Activated CD4-positive, CD25-positive, alpha-beta regulatory T cell treated with anti-CD3 and anti-CD28 coated beads, Interleukin-2, amount 50 U/mL, for 24 hours (primary cell): ENCODE measurements around the gene MYO1D.
A peak's percentile ranks its signal among the peaks of the same experiment; 100 is the strongest.
"Not testable (repeated sequence)": the region's sequence is repeated elsewhere in the genome, so short reads cannot be mapped to it uniquely, and the experiment has no call there.

Experiments
- ATAC-seq, 2 donors: fragments of 150-1000 bp; cut with Tn5 transposase; one replicate each; pipeline ENCODE4 v1.10.0; 2021; ENCODE audit warnings: mild to moderate bottlenecking in 1 of 2, moderate library complexity in 1 of 2

Gene MYO1D

GRCh38 chr17:32723310-32723955 lies 153.5 kb downstream of the MYO1D start:
- ATAC-seq: no peak

- no peak for ATAC-seq
These were observed 154.2 kb downstream of the MYO1D start for GRCh38 chr17:32722733-32723132.

GRCh38 chr17:32720671-32721070 lies 156.3 kb downstream of the MYO1D start:
- ATAC-seq: no peak

- no peak for ATAC-seq
These were observed 157.2 kb downstream of the MYO1D start for GRCh38 chr17:32719689-32720088.

GRCh38 chr17:32714922-32715321 lies 162.0 kb downstream of the MYO1D start:
- not testable (repeated sequence) for ATAC-seq

- ATAC-seq: not testable (repeated sequence)
These were observed 162.7 kb downstream of the MYO1D start for GRCh38 chr17:32714206-32714605.

GRCh38 chr17:32713081-32713480 lies 163.8 kb downstream of the MYO1D start:
- ATAC-seq: no peak

- ATAC-seq: no peak
These were observed 167.4 kb downstream of the MYO1D start for GRCh38 chr17:32709562-32709961.

- ATAC-seq: no peak
These were observed 175.1 kb downstream of the MYO1D start for GRCh38 chr17:32701871-32702270.

GRCh38 chr17:32699247-32699646 lies 177.7 kb downstream of the MYO1D start:
- no peak for ATAC-seq

- peak; percentile 55 to 66 for ATAC-seq
These were observed 178.9 kb downstream of the MYO1D start for GRCh38 chr17:32697728-32698625.

- no peak for ATAC-seq
These were observed 180.5 kb downstream of the MYO1D start for GRCh38 chr17:32696426-32696825.

- no peak for ATAC-seq
These were observed 181.1 kb downstream of the MYO1D start for GRCh38 chr17:32695864-32696263.

- no peak for ATAC-seq
These were observed 183.6 kb downstream of the MYO1D start for GRCh38 chr17:32693194-32693897.

GRCh38 chr17:32692179-32692578 lies 184.7 kb downstream of the MYO1D start:
- no peak for ATAC-seq

GRCh38 chr17:32689348-32689747 lies 187.6 kb downstream of the MYO1D start:
- no peak for ATAC-seq

- no peak for ATAC-seq
These were observed 188.7 kb downstream of the MYO1D start for GRCh38 chr17:32688221-32688620.

- no peak for ATAC-seq
These were observed 192.6 kb downstream of the MYO1D start for GRCh38 chr17:32684087-32684958.

- ATAC-seq: no peak
These were observed 203.0 kb downstream of the MYO1D start for GRCh38 chr17:32673964-32674363.

- ATAC-seq: no peak
These were observed 204.2 kb downstream of the MYO1D start for GRCh38 chr17:32672711-32673110.

- ATAC-seq: no peak
These were observed 205.0 kb downstream of the MYO1D start for GRCh38 chr17:32671896-32672295.

GRCh38 chr17:32664936-32665583 lies 211.9 kb downstream of the MYO1D start:
- no peak for ATAC-seq
